AG20443 (cell line): ENCODE data around the gene UVRAG.
"Not testable (repeated sequence)": the region's sequence is repeated elsewhere in the genome, so short reads cannot be mapped to it uniquely, and the experiment has no call there.

Experiments
- DNase-seq: peaks from one replicate; pipeline ENCODE4 v3.0.0; 2012; ENCODE audit warnings: low spot score, mixed read lengths

Gene UVRAG

GRCh38 chr11:75924966-75925784 lies 110.2 kb downstream of the UVRAG start:
- DNase-seq, result peak; percentile 50

DNA sequence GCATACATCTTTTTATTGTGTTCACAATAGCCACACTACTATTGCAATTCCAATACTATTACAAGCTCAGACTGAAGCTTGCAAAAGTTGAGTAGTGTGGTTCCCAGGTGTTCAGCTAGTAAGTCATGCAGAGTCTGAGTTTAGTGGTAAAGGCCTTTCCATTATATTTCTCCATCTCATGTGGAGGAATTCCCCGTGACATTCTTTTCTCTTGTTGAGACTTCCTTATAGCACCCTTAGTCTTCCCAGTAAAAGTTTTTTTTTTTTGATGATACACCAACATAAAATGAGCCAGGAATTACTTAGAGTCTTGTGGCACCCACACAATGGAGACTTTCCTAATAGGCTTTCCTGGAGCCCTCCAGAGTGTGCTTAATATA lies 110.8 kb downstream of the UVRAG start:
- DNase-seq, result no peak

- no peak for DNase-seq
Measured at GRCh38 chr11:75929706-75930105, 114.7 kb downstream of the UVRAG start.

DNA sequence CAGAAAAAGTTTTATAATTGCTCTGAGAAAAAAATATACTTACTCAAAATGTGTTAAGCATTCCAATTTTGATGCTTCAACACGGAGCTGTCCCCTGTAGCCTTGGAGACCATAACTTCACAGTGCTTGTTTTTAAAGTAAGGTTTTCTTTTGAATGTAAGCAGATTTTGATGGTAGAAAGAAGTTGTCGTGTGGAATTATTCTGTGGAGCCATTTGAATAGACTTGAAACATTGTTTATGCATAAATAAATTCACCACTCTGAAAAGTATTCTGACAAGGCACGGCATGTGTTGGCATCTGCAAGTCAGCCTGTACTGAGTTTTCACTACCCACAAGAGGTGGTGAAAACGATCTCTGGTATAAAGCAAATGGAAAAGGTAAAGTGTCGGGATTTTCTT lies 115.5 kb downstream of the UVRAG start:
- DNase-seq, result no peak

GRCh38 chr11:75931124-75931523 lies 116.1 kb downstream of the UVRAG start:
- DNase-seq, result peak; percentile 19

GRCh38 chr11:75933736-75934135 lies 118.7 kb downstream of the UVRAG start:
- not testable (repeated sequence) for DNase-seq

GRCh38 chr11:75934851-75935250 lies 119.8 kb downstream of the UVRAG start:
- DNase-seq, result no peak

GRCh38 chr11:75938543-75938942 lies 123.5 kb downstream of the UVRAG start:
- peak; percentile 43 for DNase-seq

DNA sequence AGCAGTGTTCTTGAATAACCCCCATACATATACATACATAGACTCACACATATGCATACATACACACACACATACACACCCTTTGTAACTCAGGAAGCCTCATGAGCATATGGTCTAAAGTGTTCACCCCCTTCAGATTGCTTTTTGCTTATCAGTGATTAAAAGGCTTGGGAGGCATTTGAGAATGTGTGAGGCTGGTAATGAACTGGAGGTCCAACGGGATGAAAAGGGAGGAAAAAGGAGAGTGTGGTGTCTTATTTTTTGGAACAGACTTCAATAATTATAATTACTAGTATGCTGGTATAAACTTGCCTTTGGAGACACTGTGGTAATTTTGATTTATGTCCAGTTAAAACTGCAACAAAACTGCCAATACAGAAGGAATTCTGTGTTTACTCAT lies 124.5 kb downstream of the UVRAG start:
- DNase-seq, result no peak

- DNase-seq, result no peak
Measured at GRCh38 chr11:75939992-75940391, 125.0 kb downstream of the UVRAG start.

DNA sequence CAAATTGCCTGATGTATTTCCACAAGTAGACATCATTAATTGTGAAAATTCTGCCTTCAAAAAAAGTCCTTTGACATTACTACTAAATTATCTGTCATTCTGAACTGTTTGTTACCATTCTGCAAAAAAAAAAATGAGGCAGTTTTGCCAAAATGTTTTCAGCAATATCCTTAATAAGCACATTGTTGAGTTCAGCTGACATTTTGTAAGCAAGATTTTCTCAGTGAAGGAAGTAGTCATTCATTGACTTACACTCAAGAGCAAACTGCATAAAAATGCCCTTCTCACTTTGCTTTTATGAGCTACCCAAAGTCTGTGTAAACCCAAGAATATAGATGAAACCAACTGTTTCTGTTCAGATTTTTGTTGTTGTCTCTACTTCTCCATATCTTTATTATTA lies 125.9 kb downstream of the UVRAG start:
- DNase-seq, result no peak

DNA sequence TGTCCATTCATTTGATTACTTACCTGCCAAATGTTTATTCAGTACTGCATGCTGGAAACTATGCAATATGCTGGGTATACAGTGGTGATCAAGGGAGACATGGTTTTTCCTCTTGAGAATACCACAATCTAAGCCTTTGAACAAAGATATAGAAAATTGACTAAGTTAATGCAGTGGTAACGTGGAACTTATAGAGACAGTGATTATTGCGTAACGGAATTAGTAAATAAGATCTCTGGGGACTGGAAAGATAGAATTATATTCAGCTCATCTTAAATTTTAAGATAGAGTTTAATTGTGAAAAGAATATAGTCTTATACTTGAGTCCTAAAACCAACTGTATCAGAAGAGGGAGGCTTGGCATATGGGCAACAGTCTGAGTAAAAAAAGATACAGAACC lies 129.5 kb downstream of the UVRAG start:
- DNase-seq, result no peak

GRCh38 chr11:75945446-75945845 lies 130.4 kb downstream of the UVRAG start:
- no peak for DNase-seq

GRCh38 chr11:75945947-75946346 lies 130.9 kb downstream of the UVRAG start:
- no peak for DNase-seq

DNA sequence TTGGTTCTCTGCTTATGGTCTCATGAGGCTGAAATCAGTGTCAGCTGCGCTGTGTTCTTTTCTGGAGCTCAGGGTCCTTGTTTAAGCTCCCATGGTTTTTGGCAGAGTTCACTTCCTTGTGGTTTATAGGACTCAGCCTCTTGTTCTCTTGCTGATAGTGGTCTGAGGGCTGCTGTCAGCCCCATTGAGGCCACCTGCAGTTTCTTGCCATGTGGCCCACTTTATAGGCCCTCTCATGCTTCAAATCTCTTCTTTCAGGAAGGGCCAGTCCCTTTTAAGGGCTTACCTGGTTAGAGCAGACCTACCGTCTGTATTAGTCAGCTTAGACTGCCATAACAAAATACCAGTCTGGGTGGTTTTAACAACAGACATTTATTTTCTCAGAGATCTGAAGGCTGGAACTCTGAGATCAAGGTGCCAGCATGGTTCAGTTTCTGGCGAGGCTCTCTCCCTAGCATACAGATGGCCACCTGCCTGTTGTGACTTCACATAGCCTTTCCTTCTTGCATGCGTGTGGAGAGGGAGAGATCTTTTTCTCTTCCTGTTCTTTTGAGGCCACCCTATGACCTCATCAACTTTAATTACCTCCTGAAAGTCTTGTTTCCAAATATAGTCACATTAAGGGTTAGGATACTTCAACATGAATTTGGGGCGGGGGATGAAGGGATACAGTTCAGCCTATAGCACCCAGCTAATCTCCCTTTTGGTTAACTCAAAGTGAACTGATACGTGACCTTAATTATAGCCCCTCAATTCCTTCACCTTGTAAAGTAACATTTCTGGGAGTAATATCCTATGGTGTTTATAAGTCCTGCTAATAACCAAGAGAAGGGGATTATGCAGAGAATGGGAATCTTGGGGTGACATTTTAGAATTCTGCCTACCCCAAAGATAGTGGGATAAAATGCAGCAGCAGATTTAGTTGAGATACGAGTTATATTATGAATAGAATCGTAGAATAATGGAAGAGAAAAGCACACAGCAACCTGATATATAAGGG lies 131.8 kb downstream of the UVRAG start:
- no peak for DNase-seq

GRCh38 chr11:75949023-75949672 lies 134.1 kb downstream of the UVRAG start:
- DNase-seq, result peak; percentile 38

- DNase-seq, result no peak
Measured at GRCh38 chr11:75950141-75950540, 135.1 kb downstream of the UVRAG start.

DNA sequence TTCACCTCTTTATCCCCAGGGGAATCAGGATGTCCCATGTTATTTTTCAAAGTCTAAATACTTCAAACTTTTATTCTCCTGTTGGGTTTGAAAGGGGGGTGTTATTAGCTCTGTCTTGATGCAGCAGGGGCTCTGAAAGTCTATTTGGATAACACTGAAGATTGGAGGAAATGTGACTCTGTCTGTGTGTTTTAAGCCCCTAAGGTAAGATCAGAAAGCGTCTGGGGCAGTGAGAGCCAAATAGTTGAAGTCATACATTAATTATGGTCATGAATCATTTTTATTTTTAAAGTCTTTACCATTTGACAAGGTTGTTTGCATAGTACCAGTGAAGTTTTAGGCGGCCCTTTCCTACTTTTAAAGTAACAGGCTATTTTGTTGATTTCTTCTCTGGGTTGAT lies 139.0 kb downstream of the UVRAG start:
- no peak for DNase-seq

DNA sequence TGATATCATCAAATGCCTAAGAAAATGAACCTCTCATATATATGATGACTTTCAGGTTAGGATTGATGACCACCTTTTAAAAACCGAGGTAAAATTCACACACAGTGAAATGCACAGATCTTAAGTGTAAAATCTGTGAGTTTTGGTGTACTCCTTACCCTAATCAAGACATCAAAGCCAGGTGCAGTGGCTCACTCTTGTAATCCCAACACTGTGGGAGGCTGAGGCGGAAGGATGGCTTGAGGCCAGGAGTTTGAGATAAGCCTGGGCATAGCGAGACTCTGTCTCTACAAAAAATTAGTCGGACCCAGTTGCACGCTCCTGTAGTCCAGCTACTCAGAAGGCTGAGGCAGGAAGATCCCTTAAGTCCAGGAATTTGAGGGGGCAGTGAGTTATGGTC lies 140.4 kb downstream of the UVRAG start:
- DNase-seq, result no peak

GRCh38 chr11:75959540-75959939 lies 144.5 kb downstream of the UVRAG start:
- no peak for DNase-seq

DNA sequence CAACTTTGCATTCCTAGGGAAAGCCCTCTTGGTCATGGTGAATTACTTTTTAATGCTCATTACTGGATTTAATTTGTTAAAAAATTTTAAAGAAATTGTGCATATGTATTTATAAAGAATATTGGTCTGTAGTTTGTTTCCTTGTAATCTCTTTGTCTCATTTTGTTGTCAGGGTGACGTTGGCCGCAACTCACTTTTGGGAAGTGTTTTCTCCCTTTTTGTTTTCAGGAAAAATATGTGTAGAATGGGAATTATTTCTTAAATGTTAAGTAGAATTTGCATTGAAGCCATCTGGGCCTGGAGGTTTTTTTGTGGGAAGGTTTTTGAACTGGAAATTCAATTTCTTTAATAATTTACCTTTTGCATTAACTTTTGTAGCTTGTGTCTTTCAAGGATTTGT lies 149.1 kb downstream of the UVRAG start:
- DNase-seq, result no peak

DNA sequence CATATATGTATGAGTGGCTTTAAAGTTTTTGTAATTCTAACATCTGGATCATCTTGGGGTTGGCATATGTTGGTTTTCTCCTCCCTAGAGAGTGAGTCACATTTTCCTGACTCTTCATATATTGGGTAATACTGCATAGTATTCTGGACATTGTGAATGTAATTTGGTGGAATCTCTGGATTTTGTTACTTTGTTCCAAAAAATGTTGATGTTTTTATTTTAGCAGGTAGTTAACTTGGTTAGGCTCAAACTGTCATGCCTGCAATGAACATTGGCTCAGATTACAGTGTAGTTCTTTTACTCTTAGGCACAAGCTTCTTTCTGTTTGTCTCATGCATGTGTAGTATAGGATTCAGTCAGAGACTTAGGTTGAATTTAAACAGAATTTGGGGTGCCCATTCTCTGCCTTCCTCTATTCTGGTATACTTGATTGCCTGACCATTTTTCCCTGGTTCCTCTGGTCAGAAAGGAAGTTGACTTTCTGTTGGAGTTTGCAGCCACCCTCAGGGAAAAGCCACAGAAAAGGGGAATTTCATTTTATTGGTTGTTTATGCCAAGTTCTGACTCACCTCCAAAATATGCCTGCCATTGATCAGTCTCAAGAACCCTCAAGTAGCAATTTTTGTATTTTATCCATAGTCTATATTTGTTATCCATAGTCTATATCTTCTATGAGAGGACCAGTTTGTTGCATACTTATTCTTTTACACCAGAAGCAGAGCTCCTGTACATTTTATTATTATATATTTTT lies 151.7 kb downstream of the UVRAG start:
- peak; percentile 55 for DNase-seq
